Dedifferentiated amniotic fluid mesenchymal stem cell (primary cell): ENCODE data around the gene APBA2.

ENCODE experiments used
- DNase-seq: peaks from one replicate; pipeline ENCODE4 v3.0.0-alpha.2; 2016; ENCODE audit errors: extremely low spot score

Gene APBA2

GRCh38 chr15:29133791-29134190 is 248.0 kb downstream of the APBA2 start:
- no peak for DNase-seq

GRCh38 chr15:29134239-29134638 is 248.5 kb downstream of the APBA2 start:
- DNase-seq, result no peak

GRCh38 chr15:29134641-29135308 is 249.0 kb downstream of the APBA2 start:
- DNase-seq, result no peak

GRCh38 chr15:29135309-29135657 is 249.5 kb downstream of the APBA2 start:
- no peak for DNase-seq

- no peak for DNase-seq
Observed at GRCh38 chr15:29135702-29136646, 250.2 kb downstream of the APBA2 start.

- no peak for DNase-seq
Observed at GRCh38 chr15:29138260-29138659, 252.5 kb downstream of the APBA2 start.

GRCh38 chr15:29139072-29139471 is 253.3 kb downstream of the APBA2 start:
- no peak for DNase-seq

- DNase-seq, result no peak
Observed at GRCh38 chr15:29139540-29140459, 254.0 kb downstream of the APBA2 start.

- DNase-seq, result no peak
Observed at GRCh38 chr15:29140475-29141307, 254.9 kb downstream of the APBA2 start.

- no peak for DNase-seq
Observed at GRCh38 chr15:29141308-29142128, 255.7 kb downstream of the APBA2 start.

- no peak for DNase-seq
Observed at GRCh38 chr15:29142129-29142747, 256.5 kb downstream of the APBA2 start.

- DNase-seq, result no peak
Observed at GRCh38 chr15:29143293-29143692, 257.5 kb downstream of the APBA2 start.

GRCh38 chr15:29143909-29144635 is 258.3 kb downstream of the APBA2 start:
- peak; percentile 54 for DNase-seq

GRCh38 chr15:29149738-29150075 is 263.9 kb downstream of the APBA2 start:
- DNase-seq, result no peak

- no peak for DNase-seq
Observed at GRCh38 chr15:29150515-29151483, 265.0 kb downstream of the APBA2 start.

- no peak for DNase-seq
Observed at GRCh38 chr15:29151484-29151857, 265.7 kb downstream of the APBA2 start.

- no peak for DNase-seq
Observed at GRCh38 chr15:29156521-29156920, 270.7 kb downstream of the APBA2 start.
